OCI-LY3 (cell line): ENCODE data around the gene GNG12.

Experiments used
- H2AFZ ChIP-seq: fragments of 200-600, 300-600 bp; shearing (Covaris generic); 2 replicates; pipeline ENCODE4 v1.6.0; 2014; ENCODE audit warnings: antibody characterized with exemption, low read depth, low read length
- H3K27ac ChIP-seq: fragments of 200-600, 300-600 bp; sonication (generic); 2 replicates; pipeline ENCODE4 v1.5.1; 2014; ENCODE audit warnings: mild to moderate bottlenecking, low read length, moderate library complexity, mixed read lengths
- H3K27me3 ChIP-seq: fragments of 200-600, 300-600 bp; sonication (generic); 2 replicates; pipeline ENCODE4 v1.6.1; 2014; ENCODE audit warnings: low read depth, low read length, mixed read lengths
- H3K36me3 ChIP-seq: fragments of 200-600, 300-600 bp; sonication (generic); replicated peaks from 2 replicates; pipeline ENCODE3; 2014; ENCODE audit warnings: low read depth, low read length, mixed read lengths
- H3K4me1 ChIP-seq: fragments of 300-600, 200-600 bp; sonication (generic); 2 replicates; pipeline ENCODE4 v1.6.1; 2014; ENCODE audit warnings: low read length, mixed read lengths
- H3K4me2 ChIP-seq: fragments of 200-600, 300-600 bp; sonication (generic); 2 replicates; pipeline ENCODE4 v1.6.1; 2014; ENCODE audit warnings: low read length, mixed read lengths
- H3K4me3 ChIP-seq: fragments of 300-600, 200-600 bp; sonication (generic); 2 replicates; pipeline ENCODE4 v1.5.1; 2014; ENCODE audit warnings: antibody characterized with exemption, mild to moderate bottlenecking, low read length, moderate library complexity
- H3K79me2 ChIP-seq: fragments of 300-600, 200-600 bp; shearing (Covaris generic); 2 replicates; pipeline ENCODE4 v1.6.1; 2014; ENCODE audit warnings: mild to moderate bottlenecking, low read length, mixed read lengths
- H3K9ac ChIP-seq: fragments of 300-600, 200-600 bp; shearing (Covaris generic); 2 replicates; pipeline ENCODE4 v1.6.0; 2014; ENCODE audit warnings: mild to moderate bottlenecking, low read length, moderate library complexity
- H3K9me3 ChIP-seq: fragments of 200-600, 300-600 bp; shearing (Covaris generic); 2 replicates; pipeline ENCODE4 v1.6.1; 2014; ENCODE audit warnings: low read length, mixed read lengths; ENCODE audit not compliant: insufficient read depth
- H4K20me1 ChIP-seq: fragments of 200-600, 300-600 bp; sonication (generic); 2 replicates; pipeline ENCODE4 v1.6.1; 2016; ENCODE audit warnings: low read length, mixed read lengths; ENCODE audit not compliant: insufficient read depth
- EZH2phosphoT487 ChIP-seq: fragments of 200-600 bp; shearing (Covaris generic); IDR thresholded peaks from 2 replicates; pipeline ENCODE4 v1.6.1; 2018; ENCODE audit warnings: antibody characterized with exemption, mixed run types, low read depth
- TF ChIP-seq, protein P1 (sequence below): fragments of 200-600, 300-600 bp; sonication (generic); IDR thresholded peaks from 2 replicates; pipeline ENCODE4 v1.5.1; 2014; ENCODE audit warnings: antibody characterized with exemption, low read length, low read depth

GNG12 gene

DNA sequence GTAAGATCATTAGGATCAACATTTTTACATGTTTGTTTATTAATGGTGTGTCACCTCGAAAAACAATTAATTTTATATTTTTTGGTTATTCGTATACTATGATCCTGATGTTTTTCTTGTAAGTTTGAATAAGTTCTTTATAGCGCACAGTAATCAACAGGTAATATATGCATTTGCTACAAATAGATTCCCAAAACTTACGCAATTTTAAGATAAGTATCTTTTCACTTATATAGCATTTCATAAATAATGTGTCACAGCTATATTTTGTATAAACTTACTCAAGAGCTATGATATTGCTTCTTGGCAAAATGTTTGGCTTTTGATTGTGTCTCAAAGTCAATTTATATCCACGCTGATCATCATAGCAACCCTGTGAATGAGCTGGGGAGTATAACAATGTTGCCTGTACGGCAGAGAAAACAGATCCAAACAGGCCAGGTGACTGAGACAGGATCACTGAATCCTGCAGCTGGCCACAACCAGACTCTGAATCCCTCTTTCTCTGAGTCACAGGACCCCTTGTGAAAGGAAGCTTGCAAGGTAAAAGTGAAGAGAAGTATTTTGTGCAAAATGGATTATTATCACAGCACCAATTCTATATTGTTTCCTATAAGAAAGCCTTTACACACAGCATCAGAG is 48.6 kb downstream of the GNG12 start:
- Histone ChIP-seq H2AFZ (no peak overlapping the region), H3K27ac (no peak overlapping the region), H3K9me3 (no peaks in the 10 kb centered on the region), H3K4me1 (no peaks in the 10 kb centered on the region), H3K79me2 (no peaks in the 10 kb centered on the region), H3K9ac (no peak overlapping the region), H4K20me1 (no peaks in the 10 kb centered on the region), H3K27me3 (no peaks in the 10 kb centered on the region), H3K4me3 (no peak overlapping the region), H3K4me2 (no peak overlapping the region), H3K36me3 (no peaks in the 10 kb centered on the region)
- TF ChIP-seq, protein P1, sequence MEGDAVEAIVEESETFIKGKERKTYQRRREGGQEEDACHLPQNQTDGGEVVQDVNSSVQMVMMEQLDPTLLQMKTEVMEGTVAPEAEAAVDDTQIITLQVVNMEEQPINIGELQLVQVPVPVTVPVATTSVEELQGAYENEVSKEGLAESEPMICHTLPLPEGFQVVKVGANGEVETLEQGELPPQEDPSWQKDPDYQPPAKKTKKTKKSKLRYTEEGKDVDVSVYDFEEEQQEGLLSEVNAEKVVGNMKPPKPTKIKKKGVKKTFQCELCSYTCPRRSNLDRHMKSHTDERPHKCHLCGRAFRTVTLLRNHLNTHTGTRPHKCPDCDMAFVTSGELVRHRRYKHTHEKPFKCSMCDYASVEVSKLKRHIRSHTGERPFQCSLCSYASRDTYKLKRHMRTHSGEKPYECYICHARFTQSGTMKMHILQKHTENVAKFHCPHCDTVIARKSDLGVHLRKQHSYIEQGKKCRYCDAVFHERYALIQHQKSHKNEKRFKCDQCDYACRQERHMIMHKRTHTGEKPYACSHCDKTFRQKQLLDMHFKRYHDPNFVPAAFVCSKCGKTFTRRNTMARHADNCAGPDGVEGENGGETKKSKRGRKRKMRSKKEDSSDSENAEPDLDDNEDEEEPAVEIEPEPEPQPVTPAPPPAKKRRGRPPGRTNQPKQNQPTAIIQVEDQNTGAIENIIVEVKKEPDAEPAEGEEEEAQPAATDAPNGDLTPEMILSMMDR, result no peak
- TF ChIP-seq EZH2phosphoT487, result no peak

DNA sequence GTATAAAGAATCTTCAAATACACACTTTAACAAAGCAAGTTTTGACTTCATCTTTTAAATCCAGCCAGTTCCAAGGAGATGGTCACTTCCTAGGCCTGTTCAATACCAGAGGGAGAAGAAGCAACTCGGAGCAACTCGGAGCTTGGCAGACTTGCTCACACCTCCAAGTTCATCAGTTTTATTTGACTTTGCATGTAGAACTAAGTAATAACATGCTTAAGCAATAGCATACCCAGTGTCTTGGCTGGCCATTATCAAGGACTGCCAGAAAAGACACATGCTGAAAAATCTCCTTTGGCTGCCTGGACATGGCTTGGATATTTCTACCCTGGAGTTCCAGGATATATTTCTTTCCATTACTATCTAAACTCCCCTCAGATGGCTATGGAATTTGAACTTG is 52.6 kb downstream of the GNG12 start:
- Histone ChIP-seq H3K4me1 (no peaks in the 10 kb centered on the region), H3K4me2 (no peak overlapping the region), H3K36me3 (no peaks in the 10 kb centered on the region), H3K27ac (no peak overlapping the region), H3K27me3 (no peaks in the 10 kb centered on the region), H3K9ac (no peak overlapping the region), H3K4me3 (no peak overlapping the region), H4K20me1 (no peaks in the 10 kb centered on the region), H3K79me2 (no peaks in the 10 kb centered on the region), H3K9me3 (no peaks in the 10 kb centered on the region), H2AFZ (no peak overlapping the region)
- no peak for TF ChIP-seq EZH2phosphoT487
- TF ChIP-seq, protein P1, result no peak

DNA sequence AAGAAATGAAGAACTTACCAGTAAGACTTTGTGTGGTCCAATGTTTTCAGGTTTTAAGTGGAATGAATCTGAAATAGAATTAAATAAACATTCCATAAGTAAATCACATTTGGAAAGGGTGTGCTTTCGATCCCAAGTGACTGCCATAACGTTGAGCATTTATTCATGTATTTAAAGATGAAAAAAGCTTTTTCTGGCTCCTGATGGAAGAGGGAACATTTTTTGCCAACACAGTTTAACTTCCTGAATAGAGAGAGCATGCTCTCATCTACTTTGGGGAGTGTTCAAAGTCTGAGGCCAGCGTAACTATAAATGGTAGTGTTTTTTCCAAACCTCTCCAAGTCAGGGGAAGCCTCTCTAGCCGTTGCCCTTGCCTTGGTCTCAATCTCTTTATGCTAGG is 55.8 kb downstream of the GNG12 start:
- Histone ChIP-seq H3K27ac (no peak overlapping the region), H3K4me2 (no peak overlapping the region), H3K79me2 (no peaks in the 10 kb centered on the region), H2AFZ (no peak overlapping the region), H3K4me3 (no peak overlapping the region), H4K20me1 (no peaks in the 10 kb centered on the region), H3K36me3 (no peaks in the 10 kb centered on the region), H3K9ac (no peak overlapping the region), H3K27me3 (no peaks in the 10 kb centered on the region), H3K4me1 (no peaks in the 10 kb centered on the region), H3K9me3 (no peaks in the 10 kb centered on the region)
- TF ChIP-seq EZH2phosphoT487, result no peak
- TF ChIP-seq, protein P1, result no peak

DNA sequence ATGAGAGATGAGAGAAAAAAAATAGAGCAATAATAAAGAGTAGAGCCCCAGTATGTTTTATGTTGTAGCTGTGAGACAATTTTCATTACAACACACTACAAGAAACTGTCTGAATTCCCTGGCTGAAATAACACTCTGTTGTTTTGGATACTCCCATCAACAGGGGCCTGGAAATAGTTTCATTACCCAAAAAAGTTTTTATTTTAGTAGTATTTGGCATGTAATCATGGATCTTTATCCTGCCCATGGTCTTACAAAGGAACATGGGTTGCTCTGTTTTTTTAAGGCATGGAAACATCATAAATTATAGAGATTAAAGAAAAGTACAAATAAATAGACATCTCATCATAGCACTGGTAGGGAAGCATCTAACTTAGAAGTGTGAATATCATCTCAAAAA is 56.3 kb downstream of the GNG12 start:
- TF ChIP-seq, protein P1, result no peak
- TF ChIP-seq EZH2phosphoT487, result no peak
- Histone ChIP-seq H3K4me3 (no peak overlapping the region), H3K36me3 (no peaks in the 10 kb centered on the region), H4K20me1 (no peaks in the 10 kb centered on the region), H3K9me3 (no peaks in the 10 kb centered on the region), H3K27me3 (no peaks in the 10 kb centered on the region), H2AFZ (no peak overlapping the region), H3K9ac (no peak overlapping the region), H3K79me2 (no peaks in the 10 kb centered on the region), H3K4me1 (no peaks in the 10 kb centered on the region), H3K27ac (no peak overlapping the region), H3K4me2 (no peak overlapping the region)
